NCI-H460 (cell line): Measurements from ENCODE around the gene MACROD2. TPM values are rescaled to one million over a fixed set of nuclear protein-coding genes. Genes with fewer than 3 reads are reported as not detected.
"Not testable (repeated sequence)": the region's sequence is repeated elsewhere in the genome, so short reads cannot be mapped to it uniquely, and the experiment has no call there.

Experiments
- DNase-seq: peaks from one replicate; pipeline ENCODE4 v3.0.0-alpha.2; 2016; ENCODE audit warnings: low read depth; ENCODE audit errors: extremely low read depth
- total RNA-seq: library from RNA; depleted of rRNA; stranded (reverse); fragments of >200 nt; shearing (Covaris generic); gene quantifications from 2 replicates; pipeline ENCODE4 v1.2.3, GENCODE V29; 2014

MACROD2 gene
- total RNA-seq, 1 experiment from 2014 or later = 2.0 TPM

- no peak for DNase-seq
Observed at GRCh38 chr20:14245368-14245970, 250.2 kb downstream of the MACROD2 start.

- DNase-seq = no peak
Observed at GRCh38 chr20:14259689-14260088, 264.4 kb downstream of the MACROD2 start.

GRCh38 chr20:14260367-14260766 is 265.1 kb downstream of the MACROD2 start:
- no peak for DNase-seq

- no peak for DNase-seq
Observed at GRCh38 chr20:14264869-14265268, 269.6 kb downstream of the MACROD2 start.

GRCh38 chr20:14266246-14266645 is 270.9 kb downstream of the MACROD2 start:
- no peak for DNase-seq

- DNase-seq = not testable (repeated sequence)
Observed at GRCh38 chr20:14270751-14271150, 275.4 kb downstream of the MACROD2 start.

GRCh38 chr20:14282140-14282539 is 286.8 kb downstream of the MACROD2 start:
- no peak for DNase-seq

- no peak for DNase-seq
Observed at GRCh38 chr20:14284443-14284842, 289.1 kb downstream of the MACROD2 start.

- DNase-seq = peak; percentile 31
Observed at GRCh38 chr20:14288341-14289330, 293.3 kb downstream of the MACROD2 start.

- DNase-seq = no peak
Observed at GRCh38 chr20:14291502-14291901, 296.2 kb downstream of the MACROD2 start.

GRCh38 chr20:14295238-14295637 is 299.9 kb downstream of the MACROD2 start:
- DNase-seq = no peak

- DNase-seq = no peak
Observed at GRCh38 chr20:14295770-14296309, 300.5 kb downstream of the MACROD2 start.

GRCh38 chr20:14299831-14300230 is 304.5 kb downstream of the MACROD2 start:
- DNase-seq = no peak

GRCh38 chr20:14303106-14303505 is 307.8 kb downstream of the MACROD2 start:
- DNase-seq = no peak

- DNase-seq = no peak
Observed at GRCh38 chr20:14303651-14304050, 308.3 kb downstream of the MACROD2 start.

- DNase-seq = no peak
Observed at GRCh38 chr20:14304472-14304871, 309.2 kb downstream of the MACROD2 start.

- no peak for DNase-seq
Observed at GRCh38 chr20:14307956-14308355, 312.6 kb downstream of the MACROD2 start.

GRCh38 chr20:14310977-14311627 is 315.8 kb downstream of the MACROD2 start:
- no peak for DNase-seq

GRCh38 chr20:14312001-14312400 is 316.7 kb downstream of the MACROD2 start:
- DNase-seq = no peak

GRCh38 chr20:14313341-14314020 is 318.2 kb downstream of the MACROD2 start:
- DNase-seq = no peak
